Astrocyte of the cerebellum (primary cell): ENCODE results near the gene CORO6.

ENCODE experiments used
- DNase-seq: peaks from one replicate; pipeline ENCODE4 v3.0.0-alpha.2; 2011; ENCODE audit warnings: low read depth
- H3K4me3 ChIP-seq: 2 replicates; pipeline ENCODE4 v1.5.1; 2011; ENCODE audit warnings: mild to moderate bottlenecking, low read depth, low read length, moderate library complexity
- CTCF ChIP-seq: IDR thresholded peaks from 2 replicates; pipeline ENCODE4 v1.5.1; 2012; ENCODE audit warnings: low read length, low read depth, moderate library complexity, mild to moderate bottlenecking; ENCODE audit errors: missing control alignments
- in situ Hi-C: cut with HindIII; loops from 2 replicates; pipeline ENCODE4 v1.10.0; 2017; ENCODE audit warnings: low sequenced_read_pairs

The CORO6 gene

GRCh38 chr17:29620271-29620670 is 2.4 kb downstream of the CORO6 start:
- in situ Hi-C loops: no loop called here
- no peak for TF ChIP-seq CTCF
- no peak for DNase-seq
- no peak overlapping the region for H3K4me3 ChIP-seq

DNA sequence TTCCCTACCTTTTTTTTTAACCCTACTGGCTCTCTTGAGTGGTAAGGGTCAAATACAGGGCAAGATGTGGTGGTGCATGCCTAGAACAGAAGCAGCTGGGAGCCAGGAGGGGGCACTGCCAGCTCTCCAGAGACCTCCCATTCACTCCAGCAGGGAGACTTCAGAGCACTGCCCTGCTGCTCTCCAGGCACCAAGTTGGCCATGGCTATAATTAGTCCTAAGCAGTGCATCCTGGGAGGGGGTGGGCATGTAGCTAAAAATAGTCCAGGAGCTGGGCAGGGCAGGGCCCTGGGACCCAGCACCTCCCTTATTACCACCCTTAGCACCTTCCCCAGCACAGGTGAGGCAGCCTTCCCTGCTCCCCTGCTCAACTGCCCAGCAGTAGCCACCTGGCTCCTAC is 3.5 kb downstream of the CORO6 start:
- TF ChIP-seq CTCF: peak; percentile 22
- DNase-seq: no peak
- in situ Hi-C loops: no loop called here
- H3K4me3 ChIP-seq: no peak overlapping the region

DNA sequence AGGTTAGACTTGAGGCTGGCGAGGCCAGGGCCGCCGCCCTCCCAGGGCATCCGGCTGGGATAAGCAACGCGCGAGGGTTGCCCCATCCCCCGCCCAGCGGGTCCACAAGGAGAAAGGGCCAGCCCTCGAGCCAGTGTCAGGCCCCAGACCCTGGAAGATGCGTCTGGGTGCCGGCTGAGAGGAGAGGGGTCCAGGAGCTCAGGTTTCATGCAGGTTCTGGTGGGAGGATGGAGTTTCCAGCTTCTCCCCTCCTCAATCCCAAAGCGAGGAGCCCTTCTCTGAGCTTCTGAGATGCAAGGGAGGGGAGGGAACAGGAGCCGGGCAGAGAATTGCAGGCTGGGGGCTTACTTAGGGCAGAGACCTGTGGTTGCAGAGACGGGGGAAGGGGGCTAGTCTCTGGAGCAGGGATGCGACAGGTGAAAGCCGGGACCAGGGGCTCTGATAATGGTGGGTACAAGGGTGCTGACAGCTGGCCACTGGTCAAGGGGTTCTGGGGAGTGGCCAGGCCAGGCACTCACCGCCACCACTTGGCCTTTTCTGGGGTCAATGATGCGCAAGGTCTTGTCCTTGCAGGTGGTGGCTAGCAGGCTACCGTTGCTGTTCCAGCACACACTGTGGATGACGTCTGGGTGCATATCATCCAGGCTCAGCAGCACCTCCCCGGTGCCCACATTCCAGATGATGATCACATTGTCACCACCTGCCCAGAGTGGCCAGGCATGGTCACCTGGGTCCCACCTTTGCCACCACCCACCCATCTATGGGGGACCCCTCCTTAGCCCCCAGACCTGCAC is 4.2 kb downstream of the CORO6 start:
- DNase-seq: no peak
- H3K4me3 ChIP-seq: no peak overlapping the region
- peak; percentile 0 for TF ChIP-seq CTCF
- in situ Hi-C loops: no loop called here

DNA sequence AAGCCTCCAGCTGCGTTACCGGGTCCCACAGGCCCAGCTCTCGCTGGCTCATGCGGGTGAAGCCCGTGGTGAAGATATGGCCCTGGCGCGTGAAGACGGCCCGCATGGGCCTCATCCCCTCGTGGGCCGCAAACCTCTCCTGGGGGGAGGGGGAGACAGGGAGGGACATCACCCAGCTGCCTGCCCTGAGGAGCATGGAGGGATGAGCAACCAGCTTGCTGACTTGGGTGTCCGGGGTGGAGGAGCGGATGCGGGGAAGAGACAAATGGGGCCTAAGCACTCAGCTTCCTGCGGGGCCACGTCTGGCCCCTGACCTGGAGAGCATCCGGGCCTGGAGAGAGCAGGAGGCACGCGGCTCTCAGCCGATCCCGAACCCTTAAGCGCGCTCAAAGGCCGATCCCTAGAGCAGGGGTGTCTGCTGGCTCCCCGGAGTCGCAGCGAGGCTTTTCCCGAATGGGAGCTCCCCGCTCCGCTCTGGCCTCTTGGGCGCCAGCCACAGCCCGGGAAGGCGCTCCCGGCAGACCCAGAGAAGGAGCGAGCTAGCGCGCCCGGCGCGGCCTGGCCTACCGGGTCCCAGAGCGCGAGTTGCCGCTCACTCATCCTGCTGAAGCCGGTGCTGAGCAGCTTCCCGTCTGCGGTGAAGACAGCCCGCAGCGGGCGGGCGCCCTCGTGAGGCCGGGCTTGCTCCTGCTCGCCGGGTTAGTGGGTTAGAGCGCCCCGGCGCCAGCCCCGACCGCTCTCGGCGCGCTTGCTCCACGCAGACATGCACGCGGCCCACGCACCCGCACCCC is 5.0 kb downstream of the CORO6 start:
- peak; percentile 57 for TF ChIP-seq CTCF
- no peak for DNase-seq
- peak overlapping the region; percentile 5 for H3K4me3 ChIP-seq
- in situ Hi-C loops: no loop called here

DNA sequence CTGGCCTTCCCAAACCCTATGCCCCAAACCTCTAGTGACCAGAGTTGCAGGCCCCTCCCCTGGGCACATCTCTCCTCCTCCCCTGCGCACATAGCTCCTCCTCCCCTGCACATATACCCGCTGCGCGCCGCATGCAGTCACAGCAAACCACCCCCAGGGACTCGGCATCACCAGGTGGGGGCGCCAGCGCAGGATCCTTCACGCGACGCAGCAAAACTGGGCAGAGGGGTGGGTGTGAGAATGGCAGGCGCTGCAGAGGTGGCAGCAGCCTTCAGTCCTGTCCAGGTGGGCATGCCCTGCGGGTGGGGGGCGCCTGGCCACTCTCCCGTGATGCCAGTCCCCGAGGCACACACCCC is 5.6 kb downstream of the CORO6 start:
- in situ Hi-C loops: no loop called here
- no peak for DNase-seq
- H3K4me3 ChIP-seq: no peak overlapping the region

More for the DNA sequence above, 5.6 kb downstream of the CORO6 start:
- TF ChIP-seq CTCF: peak; percentile 61
